RPMI8226 (cell line): Measurements from ENCODE around the gene TRIP4.
A peak's percentile ranks its signal among the peaks of the same experiment; 100 is the strongest.
"Not testable (repeated sequence)": the region's sequence is repeated elsewhere in the genome, so short reads cannot be mapped to it uniquely, and the experiment has no call there.

Source experiments
- DNase-seq: peaks from one replicate; pipeline ENCODE4 v3.0.0-alpha.2; 2015

TRIP4 gene

GRCh38 chr15:64383760-64384159 lies 3.9 kb upstream of the TRIP4 start:
- no peak for DNase-seq

- no peak for DNase-seq
Measured at GRCh38 chr15:64386291-64386690, 1.3 kb upstream of the TRIP4 start.

GRCh38 chr15:64389036-64389435 lies 1.4 kb downstream of the TRIP4 start:
- DNase-seq, result no peak

- DNase-seq, result not testable (repeated sequence)
Measured at GRCh38 chr15:64392471-64392870, 4.8 kb downstream of the TRIP4 start.

- DNase-seq, result no peak
Measured at GRCh38 chr15:64396789-64397188, 9.2 kb downstream of the TRIP4 start.

GRCh38 chr15:64398575-64398974 lies 10.9 kb downstream of the TRIP4 start:
- DNase-seq, result no peak

GRCh38 chr15:64400583-64400982 lies 12.9 kb downstream of the TRIP4 start:
- DNase-seq, result no peak

GRCh38 chr15:64412216-64412615 lies 24.6 kb downstream of the TRIP4 start:
- no peak for DNase-seq

- no peak for DNase-seq
Measured at GRCh38 chr15:64422697-64423096, 35.1 kb downstream of the TRIP4 start.

- DNase-seq, result no peak
Measured at GRCh38 chr15:64423970-64424369, 36.3 kb downstream of the TRIP4 start.

GRCh38 chr15:64425221-64425620 lies 37.6 kb downstream of the TRIP4 start:
- DNase-seq, result no peak

GRCh38 chr15:64426845-64427465 lies 39.3 kb downstream of the TRIP4 start:
- DNase-seq, result no peak

GRCh38 chr15:64429448-64429847 lies 41.8 kb downstream of the TRIP4 start:
- no peak for DNase-seq

- DNase-seq, result peak; percentile 55
Measured at GRCh38 chr15:64430000-64430735, 42.5 kb downstream of the TRIP4 start.

- DNase-seq, result no peak
Measured at GRCh38 chr15:64437982-64438381, 50.3 kb downstream of the TRIP4 start.

GRCh38 chr15:64438653-64439447 lies 51.2 kb downstream of the TRIP4 start:
- no peak for DNase-seq

- DNase-seq, result no peak
Measured at GRCh38 chr15:64441852-64442251, 54.2 kb downstream of the TRIP4 start.

- DNase-seq, result no peak
Measured at GRCh38 chr15:64443016-64443415, 55.4 kb downstream of the TRIP4 start.

- DNase-seq, result peak; percentile 96
Measured at GRCh38 chr15:64443747-64444621, 56.3 kb downstream of the TRIP4 start.

GRCh38 chr15:64444836-64445235 lies 57.2 kb downstream of the TRIP4 start:
- DNase-seq, result no peak

- DNase-seq, result no peak
Measured at GRCh38 chr15:64447536-64448315, 60.1 kb downstream of the TRIP4 start.
